Activated naive CD4-positive, alpha-beta T cell treated with anti-CD3 and anti-CD28 coated beads for 36 hours (primary cell): ENCODE measurements around the gene SH3BP5. TPM values are rescaled to one million over a fixed set of nuclear protein-coding genes. Genes with fewer than 3 reads are reported as not detected.

Experiments
- CTCF ChIA-PET: fragments of 350-600 bp; sonication (Branson Sonifier 250); formaldehyde crosslinking; loops from one replicate; lab custom pipeline; 2021; ENCODE audit warnings: antibody characterized with exemption; lab: Charles Lee
- DNase-seq: peaks from one replicate; pipeline ENCODE4 v3.0.0-alpha.2; 2020
- H3K27ac Mint-ChIP-seq: one replicate; pipeline ENCODE4 v1.8.0; 2021; ENCODE audit warnings: mild to moderate bottlenecking, mixed read lengths
- H3K27me3 Mint-ChIP-seq: one replicate; pipeline ENCODE4 v1.8.0; 2021; ENCODE audit warnings: low read depth, mixed read lengths
- H3K36me3 Mint-ChIP-seq: one replicate; pipeline ENCODE4 v1.8.0; 2021; ENCODE audit warnings: low read depth, mixed read lengths
- H3K4me1 Mint-ChIP-seq: one replicate; pipeline ENCODE4 v1.8.0; 2021; ENCODE audit warnings: low read depth, mixed read lengths
- H3K4me3 Mint-ChIP-seq: one replicate; pipeline ENCODE4 v1.8.0; 2021; ENCODE audit warnings: mild to moderate bottlenecking, moderate library complexity, mixed read lengths
- H3K9me3 Mint-ChIP-seq: one replicate; pipeline ENCODE4 v1.8.0; 2021; ENCODE audit warnings: mixed read lengths
- intact Hi-C: fragments of 100-400 bp; cut with micrococcal nuclease; formaldehyde crosslinking; loops from one replicate; pipeline ENCODE4 v1.15.1; 2023
- total RNA-seq, 2 experiments: library from RNA; stranded (reverse); gene quantifications; one replicate each; pipeline ENCODE4 v1.2.3, GENCODE V29; 2021

The SH3BP5 gene
- total RNA-seq, 2 experiments from 2014 or later, result 7.9 to 9.0 TPM

DNA sequence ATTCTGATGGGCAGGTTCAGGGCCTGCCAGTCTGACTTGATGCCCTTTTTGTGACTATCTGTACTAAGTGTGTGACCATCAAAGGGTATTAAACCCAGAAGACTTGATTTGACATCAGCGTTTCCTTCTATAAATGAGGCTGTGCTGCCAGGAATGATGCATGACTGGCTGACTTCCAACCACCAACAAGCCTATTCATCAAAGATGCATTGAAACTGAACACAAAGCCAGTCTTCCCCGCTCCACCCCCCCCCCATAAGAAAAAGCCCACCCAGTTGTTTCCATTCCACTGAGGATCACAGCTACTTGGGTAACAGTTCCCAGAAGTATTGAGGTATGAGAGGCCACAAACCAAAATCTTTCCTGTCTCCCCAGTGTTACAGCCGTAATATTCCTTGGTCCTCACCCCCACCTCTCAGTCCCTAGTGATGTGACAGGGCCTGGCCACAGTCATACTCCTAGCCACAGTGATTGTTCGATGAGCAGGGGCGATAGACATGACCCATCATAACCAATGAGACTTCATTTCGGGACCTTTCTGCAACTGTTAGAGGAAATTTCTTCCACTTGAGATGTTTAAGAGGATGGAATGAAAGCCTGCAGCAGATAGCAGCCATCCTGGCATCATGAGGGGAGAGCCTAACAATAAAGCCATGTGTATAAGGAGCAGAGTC lies 22.6 kb downstream of the SH3BP5 start:
- peak; percentile 76 for DNase-seq
- no peaks in the 10 kb centered on the region for H3K27me3 Mint-ChIP-seq
- peak overlapping the region; percentile 95 for H3K27ac Mint-ChIP-seq
- CTCF ChIA-PET, result interaction anchor here (0.6 to 2.7 kb wide), 10 partner anchors 10 to 52 kb away, joined by 3 to 14 read pairs (median 4); partner anchors contain the start of gene SH3BP5
- intact Hi-C loops, result loop anchor here (1.0 to 10.0 kb wide), 9 partner anchors 17 to 1215 kb away; partner anchors contain the start of genes BTD, HACL1 and SH3BP5
- H3K4me3 Mint-ChIP-seq, result no peak overlapping the region
- peaks cover 66% of the 10 kb centered on the region for H3K4me1 Mint-ChIP-seq
- peaks cover 2% of the 10 kb centered on the region for H3K36me3 Mint-ChIP-seq
- no peaks in the 10 kb centered on the region for H3K9me3 Mint-ChIP-seq

DNA sequence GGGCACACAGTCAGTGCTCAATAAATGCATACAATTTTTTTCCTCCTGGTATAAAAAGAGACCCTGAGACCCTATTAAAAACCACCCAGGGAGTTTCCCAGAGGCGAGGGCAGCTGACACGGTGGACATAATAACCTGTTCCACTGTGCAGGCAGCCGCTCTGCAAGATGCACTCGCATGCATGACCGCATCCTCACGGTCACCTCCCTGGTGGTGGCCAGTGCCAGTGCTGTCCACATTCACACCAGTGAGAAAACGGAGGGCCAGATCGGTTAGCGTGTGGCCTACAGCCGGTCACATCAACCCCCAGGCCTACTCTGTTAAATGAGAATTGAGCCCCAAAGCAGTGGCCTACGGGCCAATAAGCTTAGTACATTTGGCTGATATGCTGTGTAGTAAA lies 24.8 kb downstream of the SH3BP5 start:
- peaks cover 7% of the 10 kb centered on the region for H3K36me3 Mint-ChIP-seq
- peaks cover 65% of the 10 kb centered on the region for H3K4me1 Mint-ChIP-seq
- no peaks in the 10 kb centered on the region for H3K27me3 Mint-ChIP-seq
- no peak for DNase-seq
- no peak overlapping the region for H3K4me3 Mint-ChIP-seq
- intact Hi-C loops, result no loop called here
- H3K27ac Mint-ChIP-seq, result no peak overlapping the region
- no peaks in the 10 kb centered on the region for H3K9me3 Mint-ChIP-seq
- CTCF ChIA-PET, result interaction anchor here (1.4 to 2.1 kb wide), 4 partner anchors 13 to 40 kb away, joined by 4 to 9 read pairs (median 6); partner anchors contain the start of gene SH3BP5

DNA sequence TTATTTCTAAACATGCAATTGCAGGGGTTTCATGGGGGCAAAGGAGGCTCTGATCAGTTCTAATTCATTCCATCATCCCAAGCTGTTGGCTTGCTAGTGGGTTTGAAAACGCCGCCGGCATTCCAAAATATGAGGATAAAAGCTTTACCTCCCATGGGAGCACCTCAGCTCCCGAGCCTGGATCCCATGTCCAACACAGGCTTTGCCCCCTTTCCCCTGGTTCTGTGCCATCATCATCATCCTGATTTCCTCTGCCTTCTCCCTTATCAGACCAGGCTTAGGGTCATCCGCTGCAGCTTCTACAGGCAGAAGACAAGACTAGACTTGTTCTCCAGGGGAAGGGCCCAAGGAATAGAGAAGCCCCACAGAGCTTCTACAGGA lies 25.4 kb downstream of the SH3BP5 start:
- Mint-ChIP-seq H3K9me3 (no peaks in the 10 kb centered on the region), H3K4me1 (peaks cover 63% of the 10 kb centered on the region), H3K27me3 (no peaks in the 10 kb centered on the region), H3K27ac (no peak overlapping the region), H3K4me3 (no peak overlapping the region), H3K36me3 (peaks cover 10% of the 10 kb centered on the region)
- intact Hi-C loops, result no loop called here
- no peak for DNase-seq
- CTCF ChIA-PET, result interaction anchor here (0.7 to 2.1 kb wide), 9 partner anchors 12 to 94 kb away, joined by 3 to 9 read pairs (median 4); partner anchors contain the start of gene SH3BP5

DNA sequence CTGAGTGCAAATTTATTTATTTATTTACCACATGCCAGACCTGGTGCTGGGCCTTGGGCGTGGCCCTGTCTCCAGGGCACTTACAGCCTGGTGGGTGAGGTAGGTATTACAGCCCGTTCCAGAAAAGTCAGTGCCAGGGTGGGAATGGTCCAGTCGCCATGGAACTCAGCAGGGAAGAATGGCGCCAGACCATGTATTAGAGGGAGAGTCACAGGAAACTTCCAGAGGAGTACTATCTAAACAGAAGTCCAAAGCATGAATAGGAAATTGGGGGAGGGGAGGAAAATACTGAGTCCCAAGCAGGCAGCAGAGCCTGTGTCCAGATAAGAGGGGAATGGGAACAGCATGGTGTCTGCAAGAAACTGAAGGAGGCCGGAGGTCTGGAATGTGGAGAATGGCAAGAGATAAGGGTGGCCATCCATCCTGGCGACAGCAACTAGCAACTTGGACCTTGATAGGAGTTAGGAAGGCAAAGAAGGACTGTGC lies 27.0 kb downstream of the SH3BP5 start:
- peaks cover 59% of the 10 kb centered on the region for H3K4me1 Mint-ChIP-seq
- CTCF ChIA-PET, result interaction anchor here (0.7 to 2.1 kb wide), 9 partner anchors 10 to 82 kb away, joined by 3 to 9 read pairs (median 4); no protein-coding TSS in a partner anchor
- H3K27ac Mint-ChIP-seq, result no peak overlapping the region
- H3K4me3 Mint-ChIP-seq, result no peak overlapping the region
- peak; percentile 27 for DNase-seq
- no peaks in the 10 kb centered on the region for H3K9me3 Mint-ChIP-seq
- no peaks in the 10 kb centered on the region for H3K27me3 Mint-ChIP-seq
- H3K36me3 Mint-ChIP-seq, result peaks cover 15% of the 10 kb centered on the region
- intact Hi-C loops, result no loop called here

DNA sequence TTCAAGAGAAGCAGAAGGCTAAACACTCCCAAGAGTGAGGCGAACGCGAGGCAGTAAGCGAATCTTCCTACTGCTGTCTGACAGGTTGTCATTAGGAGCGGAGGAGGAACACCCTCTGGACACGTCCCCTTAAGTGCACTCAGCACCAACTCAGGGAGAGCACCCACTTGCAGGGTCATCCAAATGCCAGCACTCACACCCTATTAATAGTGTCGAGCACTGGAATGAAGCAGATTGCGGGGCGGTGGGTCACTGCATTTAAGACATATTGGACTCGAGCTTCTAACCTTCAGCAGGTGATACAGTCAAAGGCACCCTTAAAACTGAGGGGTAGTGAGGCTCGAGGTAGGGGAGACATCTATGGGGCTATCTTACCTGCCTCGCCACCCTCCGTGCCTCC lies 28.7 kb downstream of the SH3BP5 start:
- Mint-ChIP-seq H3K4me1 (peaks cover 54% of the 10 kb centered on the region), H3K4me3 (peak overlapping the region; percentile 25), H3K27ac (peak overlapping the region; percentile 8), H3K27me3 (no peaks in the 10 kb centered on the region), H3K9me3 (no peaks in the 10 kb centered on the region), H3K36me3 (peaks cover 17% of the 10 kb centered on the region)
- intact Hi-C loops, result no loop called here
- CTCF ChIA-PET, result interaction anchor here (1.6 to 2.1 kb wide), 4 partner anchors 14 to 34 kb away, joined by 4 to 9 read pairs (median 6); partner anchors contain the start of gene SH3BP5
- DNase-seq, result no peak

DNA sequence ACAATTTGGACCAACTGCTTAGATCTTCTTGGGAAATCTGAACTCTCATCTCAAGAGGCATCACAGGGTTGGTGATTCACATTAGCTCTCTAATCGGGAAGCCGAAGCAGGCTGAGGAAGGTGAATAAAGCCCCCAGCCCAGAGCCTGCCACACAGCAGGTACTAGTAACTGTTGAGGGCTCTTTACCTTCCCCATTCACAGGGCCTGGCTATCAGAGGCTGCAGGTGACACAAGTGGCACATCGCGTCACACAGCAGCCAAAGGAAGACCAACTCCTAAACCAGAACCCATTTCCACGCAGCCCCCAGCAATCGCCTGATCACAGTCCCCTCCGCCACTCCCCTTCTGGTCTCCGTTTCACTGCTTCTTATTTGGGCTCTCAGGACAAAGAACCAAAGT lies 29.2 kb downstream of the SH3BP5 start:
- Mint-ChIP-seq H3K36me3 (peaks cover 19% of the 10 kb centered on the region), H3K4me1 (peaks cover 55% of the 10 kb centered on the region), H3K9me3 (no peaks in the 10 kb centered on the region), H3K4me3 (no peak overlapping the region), H3K27me3 (no peaks in the 10 kb centered on the region), H3K27ac (no peak overlapping the region)
- intact Hi-C loops, result no loop called here
- no peak for DNase-seq
- CTCF ChIA-PET, result interaction anchor here (0.9 to 2.0 kb wide), 2 partner anchors 30 to 64 kb away, joined by 3 to 5 read pairs; partner anchors contain the start of gene SH3BP5

DNA sequence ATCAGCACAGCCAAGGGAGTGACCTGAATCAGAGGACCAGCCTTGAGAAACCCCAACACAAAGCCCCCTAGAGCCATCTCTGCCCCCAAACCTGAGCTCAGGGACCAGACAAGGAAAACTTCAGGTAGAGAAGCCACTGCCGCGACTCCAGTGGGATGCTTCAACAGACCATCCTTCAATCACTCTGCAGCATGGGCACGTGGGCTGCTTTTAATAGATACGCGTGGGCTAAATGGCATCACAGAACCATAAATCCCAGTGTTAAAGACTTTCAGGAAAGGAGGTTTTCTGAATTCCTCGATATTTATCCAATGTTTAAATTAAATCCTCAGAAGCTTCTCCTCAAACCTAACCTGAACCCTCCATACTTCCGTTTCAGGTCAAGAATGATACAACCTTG lies 30.6 kb downstream of the SH3BP5 start:
- Mint-ChIP-seq H3K9me3 (no peaks in the 10 kb centered on the region), H3K4me1 (peaks cover 65% of the 10 kb centered on the region), H3K4me3 (no peak overlapping the region), H3K27ac (no peak overlapping the region), H3K27me3 (no peaks in the 10 kb centered on the region), H3K36me3 (peaks cover 22% of the 10 kb centered on the region)
- no peak for DNase-seq
- CTCF ChIA-PET, result no interaction called here
- intact Hi-C loops, result no loop called here

DNA sequence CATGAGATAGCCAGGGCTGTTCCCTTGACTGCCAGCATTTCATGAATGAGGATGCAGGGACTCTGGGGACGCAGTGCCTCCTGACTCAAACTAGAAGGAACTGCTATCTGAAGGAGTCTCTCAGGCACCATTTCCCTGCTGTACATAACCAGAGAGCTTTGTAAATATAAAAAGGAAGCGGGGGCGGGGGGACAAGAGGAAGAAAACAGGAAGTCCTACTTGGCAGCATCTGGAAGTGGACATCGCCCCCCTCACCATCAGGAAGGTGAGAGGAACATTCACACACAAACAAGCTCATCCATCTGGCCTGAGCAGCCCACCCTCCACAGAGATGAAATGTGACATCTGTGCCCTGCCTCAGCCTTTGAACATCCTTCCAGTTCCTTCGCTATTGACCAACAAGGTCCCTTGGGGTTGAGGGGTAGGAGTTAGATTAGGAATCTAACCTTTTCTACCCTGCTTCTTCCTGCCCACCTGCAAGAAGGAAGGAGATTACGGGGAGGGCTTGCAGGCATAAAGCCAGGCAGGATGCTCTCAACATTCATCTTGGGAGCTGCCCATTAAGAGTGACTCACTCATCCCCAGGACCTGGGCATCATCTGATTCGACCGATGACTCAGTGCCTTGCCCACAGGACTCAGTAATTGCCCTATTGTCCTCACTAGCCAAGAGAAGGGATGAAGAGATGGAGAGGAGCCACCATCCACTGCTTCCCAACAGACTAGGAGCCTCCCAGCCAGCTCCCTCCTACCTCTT lies 31.9 kb downstream of the SH3BP5 start:
- Mint-ChIP-seq H3K36me3 (peaks cover 22% of the 10 kb centered on the region), H3K9me3 (no peaks in the 10 kb centered on the region), H3K4me1 (peaks cover 67% of the 10 kb centered on the region), H3K27ac (no peak overlapping the region), H3K27me3 (no peaks in the 10 kb centered on the region), H3K4me3 (no peak overlapping the region)
- CTCF ChIA-PET, result interaction anchor here (1.7 to 2.6 kb wide), 2 partner anchors 25 to 32 kb away, joined by 7 to 14 read pairs; no protein-coding TSS in a partner anchor
- no peak for DNase-seq
- intact Hi-C loops, result no loop called here

DNA sequence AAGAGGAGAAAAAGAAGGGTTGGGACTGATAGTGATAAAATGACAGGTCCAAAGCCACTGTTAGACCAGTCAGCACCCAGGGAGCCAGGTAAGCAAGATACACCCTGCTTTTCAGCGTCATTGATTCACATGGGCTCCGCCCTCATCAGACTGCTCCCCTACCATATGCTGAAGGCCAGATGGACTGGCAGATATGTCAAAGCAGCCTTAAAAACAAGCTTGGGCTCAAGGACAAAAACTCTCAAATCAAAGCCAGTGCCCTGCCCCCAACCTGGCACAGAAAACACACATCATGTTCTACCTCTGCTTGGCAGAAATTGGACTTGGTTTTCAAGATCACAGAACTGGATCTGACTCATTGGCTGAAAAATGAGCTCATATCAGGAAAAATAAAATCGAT lies 33.4 kb downstream of the SH3BP5 start:
- H3K27me3 Mint-ChIP-seq, result no peaks in the 10 kb centered on the region
- peaks cover 66% of the 10 kb centered on the region for H3K4me1 Mint-ChIP-seq
- H3K27ac Mint-ChIP-seq, result no peak overlapping the region
- intact Hi-C loops, result no loop called here
- DNase-seq, result no peak
- no peaks in the 10 kb centered on the region for H3K9me3 Mint-ChIP-seq
- CTCF ChIA-PET, result interaction anchor here (1.7 to 2.6 kb wide), 2 partner anchors 27 to 30 kb away, joined by 7 to 14 read pairs; no protein-coding TSS in a partner anchor
- H3K4me3 Mint-ChIP-seq, result no peak overlapping the region
- H3K36me3 Mint-ChIP-seq, result peaks cover 20% of the 10 kb centered on the region

DNA sequence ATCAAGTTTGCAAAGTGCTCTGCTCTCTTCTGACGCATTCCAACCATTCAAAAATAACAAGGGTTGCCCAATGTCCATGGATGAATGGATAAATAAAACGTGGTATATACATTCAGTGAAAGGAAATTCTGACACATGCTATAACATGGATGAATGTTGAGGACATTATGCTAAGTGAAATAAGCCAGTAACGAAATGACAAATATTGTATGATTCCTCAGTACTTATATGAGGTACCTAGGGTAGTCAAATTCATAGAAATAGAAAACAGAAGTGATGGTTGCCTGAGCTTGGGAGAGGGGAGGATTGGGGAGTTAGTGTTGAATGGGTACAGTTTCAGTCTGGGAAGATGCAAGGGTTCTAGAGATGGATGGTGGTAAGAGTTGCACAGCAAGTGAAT lies 33.9 kb downstream of the SH3BP5 start:
- no peaks in the 10 kb centered on the region for H3K27me3 Mint-ChIP-seq
- intact Hi-C loops, result loop anchor here (1.0 kb wide), 1 partner anchor 9 kb away; no protein-coding TSS in a partner anchor
- H3K4me3 Mint-ChIP-seq, result no peak overlapping the region
- H3K27ac Mint-ChIP-seq, result no peak overlapping the region
- peaks cover 20% of the 10 kb centered on the region for H3K36me3 Mint-ChIP-seq
- no peak for DNase-seq
- H3K9me3 Mint-ChIP-seq, result no peaks in the 10 kb centered on the region
- H3K4me1 Mint-ChIP-seq, result peaks cover 61% of the 10 kb centered on the region
- CTCF ChIA-PET, result interaction anchor here (0.6 to 2.6 kb wide), 4 partner anchors 27 to 406 kb away, joined by 3 to 14 read pairs (median 6); no protein-coding TSS in a partner anchor

DNA sequence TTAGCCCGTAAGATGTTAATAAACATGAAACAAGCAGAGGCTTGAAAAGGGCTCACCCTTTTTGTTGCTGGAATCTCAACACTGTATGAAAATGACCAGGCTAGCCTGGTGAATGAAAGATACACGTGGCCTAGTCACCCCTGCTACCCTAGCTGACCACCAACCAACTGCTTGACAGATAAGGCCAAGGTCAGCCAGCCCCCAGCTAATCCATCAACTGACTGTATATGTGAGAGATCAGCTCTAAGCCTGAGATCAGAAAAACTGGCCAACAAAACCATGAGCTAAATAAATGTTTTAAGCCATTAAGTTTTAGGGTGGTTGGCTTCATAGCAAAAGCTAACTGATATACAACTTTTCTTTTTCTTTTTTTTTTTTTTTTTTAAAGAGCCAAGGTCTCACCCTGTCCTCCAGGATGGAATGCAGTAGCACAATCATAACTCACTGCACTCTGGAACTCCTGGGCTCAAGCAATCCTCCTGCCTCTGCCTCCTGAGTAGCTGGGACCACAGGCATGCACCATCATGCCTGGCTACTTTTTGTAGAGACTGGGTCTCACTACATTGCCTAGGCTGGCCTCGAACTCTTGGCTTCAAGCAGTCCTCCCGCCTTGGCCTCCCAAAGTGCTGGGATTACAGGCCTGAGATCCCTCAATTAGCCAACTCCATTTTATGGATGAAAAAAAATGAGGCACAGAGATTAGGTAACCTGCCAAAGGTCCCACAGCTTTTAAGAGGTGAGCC lies 34.6 kb downstream of the SH3BP5 start:
- CTCF ChIA-PET, result interaction anchor here (0.6 to 1.0 kb wide), 2 partner anchors 26 to 406 kb away, joined by 3 to 4 read pairs; no protein-coding TSS in a partner anchor
- H3K4me3 Mint-ChIP-seq, result no peak overlapping the region

More for the DNA sequence above, 34.6 kb downstream of the SH3BP5 start:
- no peak overlapping the region for H3K27ac Mint-ChIP-seq
- no peaks in the 10 kb centered on the region for H3K27me3 Mint-ChIP-seq
- DNase-seq, result no peak
- peaks cover 61% of the 10 kb centered on the region for H3K4me1 Mint-ChIP-seq
- peaks cover 16% of the 10 kb centered on the region for H3K36me3 Mint-ChIP-seq
- no peaks in the 10 kb centered on the region for H3K9me3 Mint-ChIP-seq
- intact Hi-C loops, result loop anchor here (1.0 kb wide), 1 partner anchor 8 kb away; no protein-coding TSS in a partner anchor
